ENCODE measurements around the gene SCN2B. TPM values are rescaled to one million over a fixed set of nuclear protein-coding genes. Genes with fewer than 3 reads are reported as not detected.

SCN2B gene
- total RNA-seq, 1 donor from 2014 or later: 0.04 TPM

DNA sequence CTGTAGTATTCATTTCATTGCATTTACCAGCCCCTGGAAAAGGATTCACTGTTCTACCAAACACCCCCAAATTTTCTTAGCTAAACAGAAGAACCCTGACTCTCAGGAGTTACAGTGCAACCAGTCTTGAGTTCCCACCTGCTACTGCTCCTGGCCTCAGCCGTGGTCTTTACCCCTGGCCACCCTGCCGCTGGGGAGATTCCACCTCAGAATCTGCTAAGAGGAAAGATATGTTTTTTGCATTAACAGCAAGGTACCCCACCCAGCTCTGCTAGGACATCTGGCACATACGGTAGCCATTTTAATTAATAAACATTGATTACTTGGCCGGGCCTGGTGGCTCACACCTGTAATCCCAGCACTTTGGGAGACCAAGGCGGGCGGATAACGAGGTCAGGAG, 39.3 kb upstream of the SCN2B start:
- TF ChIP-seq, protein P1, sequence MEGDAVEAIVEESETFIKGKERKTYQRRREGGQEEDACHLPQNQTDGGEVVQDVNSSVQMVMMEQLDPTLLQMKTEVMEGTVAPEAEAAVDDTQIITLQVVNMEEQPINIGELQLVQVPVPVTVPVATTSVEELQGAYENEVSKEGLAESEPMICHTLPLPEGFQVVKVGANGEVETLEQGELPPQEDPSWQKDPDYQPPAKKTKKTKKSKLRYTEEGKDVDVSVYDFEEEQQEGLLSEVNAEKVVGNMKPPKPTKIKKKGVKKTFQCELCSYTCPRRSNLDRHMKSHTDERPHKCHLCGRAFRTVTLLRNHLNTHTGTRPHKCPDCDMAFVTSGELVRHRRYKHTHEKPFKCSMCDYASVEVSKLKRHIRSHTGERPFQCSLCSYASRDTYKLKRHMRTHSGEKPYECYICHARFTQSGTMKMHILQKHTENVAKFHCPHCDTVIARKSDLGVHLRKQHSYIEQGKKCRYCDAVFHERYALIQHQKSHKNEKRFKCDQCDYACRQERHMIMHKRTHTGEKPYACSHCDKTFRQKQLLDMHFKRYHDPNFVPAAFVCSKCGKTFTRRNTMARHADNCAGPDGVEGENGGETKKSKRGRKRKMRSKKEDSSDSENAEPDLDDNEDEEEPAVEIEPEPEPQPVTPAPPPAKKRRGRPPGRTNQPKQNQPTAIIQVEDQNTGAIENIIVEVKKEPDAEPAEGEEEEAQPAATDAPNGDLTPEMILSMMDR (IDR thresholded peaks at IDR 0.05; ENCODE audit: insufficient read depth, low read length, poor library complexity, severe bottlenecking): no peak
- DNase-seq (ENCODE audit: low read depth): no peak
- Histone ChIP-seq H3K36me3 (ENCODE audit: control insufficient read depth, insufficient read depth, low read length) (no peaks in the 10 kb centered on the region), H3K27me3 (ENCODE audit: control insufficient read depth, insufficient read depth, low read length) (peaks cover 23% of the 10 kb centered on the region), H3K4me3 (ENCODE audit: low read depth, low read length) (no peak overlapping the region)

DNA sequence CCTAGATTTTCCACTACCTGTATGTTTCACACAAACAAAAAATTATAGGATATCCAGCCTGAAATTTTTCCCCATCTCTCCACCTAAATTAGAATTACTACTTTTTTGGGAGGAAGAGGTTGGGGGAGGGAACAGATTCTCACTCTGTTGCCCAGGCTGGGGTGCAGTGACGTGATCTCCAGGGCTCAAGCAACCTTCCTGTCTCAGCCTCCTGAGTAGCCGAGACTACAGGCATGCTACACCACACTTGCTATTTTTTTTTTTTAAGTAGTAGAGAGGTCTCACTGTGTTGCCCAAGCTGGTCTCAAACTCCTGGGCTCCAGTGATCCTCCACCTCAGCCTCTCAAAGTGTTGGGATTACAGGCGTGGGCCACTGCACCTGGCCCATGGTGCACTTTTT, 38.8 kb upstream of the SCN2B start:
- H3K27me3 ChIP-seq (ENCODE audit: control insufficient read depth, insufficient read depth, low read length): peaks cover 20% of the 10 kb centered on the region
- TF ChIP-seq, protein P1 (IDR thresholded peaks at IDR 0.05; ENCODE audit: insufficient read depth, low read length, poor library complexity, severe bottlenecking): no peak
- DNase-seq (ENCODE audit: low read depth): no peak
- H3K36me3 ChIP-seq (ENCODE audit: control insufficient read depth, insufficient read depth, low read length): no peaks in the 10 kb centered on the region
- no peak overlapping the region for H3K4me3 ChIP-seq (ENCODE audit: low read depth, low read length)

DNA sequence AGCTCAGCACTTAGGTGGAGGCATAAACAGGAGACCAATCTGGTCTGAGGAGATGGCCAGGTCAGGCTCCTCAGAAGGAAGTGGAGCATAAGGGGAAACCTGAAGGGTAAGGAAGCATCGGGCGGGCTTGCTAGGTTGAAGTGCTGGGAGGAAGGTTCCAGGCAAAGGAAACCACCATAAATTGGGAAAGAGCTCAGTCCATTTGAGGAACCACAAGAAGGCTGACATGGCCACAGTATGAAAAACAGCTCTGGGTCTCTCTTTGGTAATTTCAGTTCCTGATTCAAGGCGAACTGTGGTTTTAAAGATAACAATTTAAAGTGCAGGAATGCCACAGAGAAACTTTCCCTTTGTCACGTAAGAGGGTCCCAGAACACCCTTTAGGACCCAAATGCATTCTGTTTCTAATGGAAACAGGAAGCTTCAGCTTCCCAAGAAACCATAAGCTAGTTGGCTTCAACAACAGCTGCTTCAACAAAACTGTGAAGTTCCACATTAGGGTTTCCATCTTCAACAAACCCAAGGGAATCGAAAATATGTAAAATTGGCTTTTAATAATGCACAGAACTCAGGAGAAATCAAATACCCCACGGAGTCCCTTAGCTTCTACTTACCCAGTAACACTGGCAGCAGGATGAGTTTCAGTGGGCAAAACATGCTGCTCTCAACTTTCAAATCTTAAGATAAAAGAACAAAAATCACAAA, 37.9 kb upstream of the SCN2B start:
- TF ChIP-seq, protein P1 (IDR thresholded peaks at IDR 0.05; ENCODE audit: insufficient read depth, low read length, poor library complexity, severe bottlenecking): no peak
- Histone ChIP-seq H3K27me3 (ENCODE audit: control insufficient read depth, insufficient read depth, low read length) (peaks cover 17% of the 10 kb centered on the region), H3K36me3 (ENCODE audit: control insufficient read depth, insufficient read depth, low read length) (no peaks in the 10 kb centered on the region), H3K4me3 (ENCODE audit: low read depth, low read length) (no peak overlapping the region)
- no peak for DNase-seq (ENCODE audit: low read depth)

DNA sequence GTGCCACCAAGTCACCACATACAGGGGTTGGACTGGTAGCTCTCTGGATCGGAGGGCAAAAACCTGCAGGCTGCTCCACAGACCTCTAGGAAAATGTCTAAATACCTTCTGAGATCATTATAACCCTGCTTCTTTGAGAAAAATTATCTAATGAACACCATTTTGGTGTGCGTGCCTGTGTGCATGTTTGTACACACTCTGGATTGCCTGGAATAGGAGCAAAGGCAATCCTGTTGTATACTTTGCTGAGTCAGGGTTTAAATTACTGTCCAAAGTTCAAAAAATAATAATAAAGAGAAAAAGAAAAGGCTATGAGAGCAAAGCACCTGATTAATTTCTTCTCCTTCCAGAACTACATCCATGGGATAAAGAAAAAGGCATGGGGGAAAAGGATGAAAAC, 37.3 kb upstream of the SCN2B start:
- TF ChIP-seq, protein P1 (IDR thresholded peaks at IDR 0.05; ENCODE audit: insufficient read depth, low read length, poor library complexity, severe bottlenecking): no peak
- H3K27me3 ChIP-seq (ENCODE audit: control insufficient read depth, insufficient read depth, low read length): peaks cover 15% of the 10 kb centered on the region
- DNase-seq (ENCODE audit: low read depth): no peak
- no peaks in the 10 kb centered on the region for H3K36me3 ChIP-seq (ENCODE audit: control insufficient read depth, insufficient read depth, low read length)
- H3K4me3 ChIP-seq (ENCODE audit: low read depth, low read length): no peak overlapping the region

DNA sequence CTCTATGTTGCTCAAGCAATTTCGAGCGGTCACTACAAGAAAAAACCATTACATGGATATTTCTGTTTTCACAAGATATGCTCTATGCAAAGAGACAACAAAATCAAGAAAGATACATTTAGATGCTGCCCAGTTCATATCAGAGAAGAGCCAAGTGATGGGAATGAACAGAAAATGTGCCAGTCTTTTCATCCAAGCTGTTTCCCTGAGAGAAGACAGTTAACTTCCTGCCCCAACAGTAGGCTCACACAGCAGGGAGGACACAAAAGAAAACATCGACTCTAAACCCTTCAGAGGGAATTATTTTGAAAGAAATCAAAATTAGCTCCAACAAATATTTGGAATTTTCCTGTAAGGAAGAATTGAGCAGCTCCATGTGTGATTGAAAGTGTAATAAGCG, 36.8 kb upstream of the SCN2B start:
- TF ChIP-seq, protein P1 (IDR thresholded peaks at IDR 0.05; ENCODE audit: insufficient read depth, low read length, poor library complexity, severe bottlenecking): no peak
- Histone ChIP-seq H3K4me3 (ENCODE audit: low read depth, low read length) (no peak overlapping the region), H3K36me3 (ENCODE audit: control insufficient read depth, insufficient read depth, low read length) (no peaks in the 10 kb centered on the region), H3K27me3 (ENCODE audit: control insufficient read depth, insufficient read depth, low read length) (peaks cover 17% of the 10 kb centered on the region)
- DNase-seq (ENCODE audit: low read depth): no peak

DNA sequence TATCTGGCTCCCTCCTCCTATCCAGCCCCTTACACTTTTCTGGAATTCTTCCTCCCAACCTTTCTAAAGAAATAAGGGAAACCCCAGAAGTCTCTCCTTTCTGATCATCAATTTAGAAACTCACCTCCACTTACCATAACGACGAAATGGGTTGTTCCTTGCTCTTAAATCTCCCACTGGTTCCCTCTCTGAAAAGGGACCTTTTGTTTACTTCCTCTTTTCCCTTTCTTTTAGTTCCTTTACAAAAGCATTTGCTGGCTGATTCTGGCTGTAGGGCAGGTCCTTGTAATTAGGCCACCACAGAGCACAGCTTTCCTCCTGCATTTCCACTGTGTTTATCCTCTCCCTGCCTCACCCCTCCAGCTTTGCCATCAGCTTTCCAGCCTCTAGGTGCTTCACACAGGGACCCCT, 36.3 kb upstream of the SCN2B start:
- no peak overlapping the region for H3K4me3 ChIP-seq (ENCODE audit: low read depth, low read length)
- TF ChIP-seq, protein P1 (IDR thresholded peaks at IDR 0.05; ENCODE audit: insufficient read depth, low read length, poor library complexity, severe bottlenecking): no peak
- H3K36me3 ChIP-seq (ENCODE audit: control insufficient read depth, insufficient read depth, low read length): no peaks in the 10 kb centered on the region
- DNase-seq (ENCODE audit: low read depth): no peak
- peaks cover 19% of the 10 kb centered on the region for H3K27me3 ChIP-seq (ENCODE audit: control insufficient read depth, insufficient read depth, low read length)

Data from kidney epithelial cell (primary cell).